NCI-H2196 (cell line): Measurements from ENCODE around the gene GLUD2.
"Not testable (repeated sequence)": the region's sequence is repeated elsewhere in the genome, so short reads cannot be mapped to it uniquely, and the experiment has no call there.

Experiments
- DNase-seq: peaks from one replicate; lab custom pipeline; 2025; ENCODE audit not compliant: unreplicated experiment; lab: John Stamatoyannopoulos, UW

The GLUD2 gene

GRCh38 chrX:121047441-121048419 lies at the start of gene GLUD2:
TSS of gene GLUD2 (plus strand) at chrX:121047610. CDS start at chrX:121047685, 75 bp downstream.
- DNase-seq = not testable (repeated sequence)

GRCh38 chrX:120999413-120999812 lies 48.0 kb upstream of the GLUD2 start:
- no peak for DNase-seq

GRCh38 chrX:121000589-121000988 lies 46.8 kb upstream of the GLUD2 start:
- no peak for DNase-seq

DNA sequence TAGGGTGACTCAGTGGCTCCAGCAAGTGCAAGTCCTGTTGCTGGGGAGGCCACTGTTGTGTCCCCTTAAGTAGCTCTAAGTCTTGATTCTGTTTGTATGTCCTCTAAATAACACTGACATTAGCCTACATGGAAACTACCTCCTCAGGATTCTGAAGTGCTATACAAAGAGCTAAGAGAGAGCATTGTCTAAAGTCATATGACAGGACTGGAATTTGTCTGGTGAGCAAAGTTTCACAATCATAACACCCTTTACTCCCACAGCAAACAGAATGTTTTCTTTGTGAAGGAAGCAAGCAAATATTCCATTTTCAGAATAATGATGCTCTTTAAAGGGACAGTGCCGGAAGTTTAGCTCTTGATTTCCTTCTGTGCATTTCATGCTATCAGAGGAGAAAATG lies 38.5 kb upstream of the GLUD2 start:
- DNase-seq = no peak

GRCh38 chrX:121009764-121010163 lies 37.6 kb upstream of the GLUD2 start:
- DNase-seq = no peak

DNA sequence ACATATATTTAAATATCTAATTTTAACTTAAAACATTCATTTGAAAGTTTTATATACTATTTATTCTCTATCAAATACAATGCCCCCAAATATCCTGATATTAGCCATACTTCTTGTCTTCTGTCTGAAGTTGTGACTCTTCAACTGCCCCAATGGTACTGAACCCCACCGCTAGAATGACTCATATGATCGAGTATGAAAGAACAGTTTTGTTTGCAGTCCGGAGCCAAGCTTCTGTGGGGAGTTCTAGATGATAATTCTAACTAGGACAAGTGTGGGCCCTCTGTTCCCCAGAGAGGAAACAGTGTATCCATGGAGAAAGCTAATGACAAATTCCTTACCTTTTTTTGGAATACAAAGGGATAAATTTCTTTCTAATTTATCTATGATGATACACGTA lies 37.2 kb upstream of the GLUD2 start:
- no peak for DNase-seq

DNA sequence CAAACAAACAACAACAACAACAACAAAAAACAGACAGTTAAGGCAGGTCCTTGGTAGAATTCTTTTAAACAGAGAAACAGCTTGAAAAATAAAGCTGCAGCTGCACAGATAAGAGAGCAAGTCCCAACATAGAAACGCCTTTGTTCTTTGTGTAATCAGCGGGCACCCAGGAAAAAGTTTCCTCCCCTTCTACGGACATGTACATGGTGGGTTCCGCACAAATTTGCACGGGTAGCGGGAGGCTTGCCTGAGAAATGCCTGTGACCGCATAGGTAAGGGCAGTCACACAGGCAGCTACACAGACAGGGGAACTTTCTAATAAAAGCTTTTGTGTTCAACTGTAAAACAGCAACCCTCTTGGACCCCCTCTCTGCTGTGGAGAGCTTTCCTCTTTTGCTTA lies 36.2 kb upstream of the GLUD2 start:
- no peak for DNase-seq

DNA sequence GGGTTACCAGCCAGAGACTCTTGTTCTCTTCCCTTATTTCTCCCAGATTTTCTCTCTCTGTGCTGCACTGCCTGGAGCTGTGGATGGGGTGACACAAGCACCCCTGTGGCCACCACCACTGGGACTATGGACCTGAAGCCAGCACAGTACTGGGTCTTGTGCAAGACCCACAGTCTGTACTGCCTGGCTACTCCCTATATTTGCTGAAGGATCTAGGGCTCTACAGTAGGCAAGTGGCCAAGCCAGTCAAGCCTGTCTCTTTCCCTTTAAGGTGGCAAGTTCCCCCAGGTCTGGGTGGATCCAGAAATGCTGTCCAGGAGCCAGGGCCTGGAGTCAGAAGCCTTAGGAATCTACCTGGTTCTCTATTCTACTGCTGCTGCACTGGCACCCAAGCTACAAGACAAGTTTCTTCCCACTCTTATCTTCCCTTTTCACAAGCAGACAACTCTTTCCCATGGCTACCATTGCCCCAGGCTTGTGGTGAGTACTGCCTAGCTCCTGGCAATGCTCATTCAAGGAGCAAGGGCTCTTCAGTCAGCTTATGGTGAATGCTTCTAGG lies 33.4 kb upstream of the GLUD2 start:
- no peak for DNase-seq

DNA sequence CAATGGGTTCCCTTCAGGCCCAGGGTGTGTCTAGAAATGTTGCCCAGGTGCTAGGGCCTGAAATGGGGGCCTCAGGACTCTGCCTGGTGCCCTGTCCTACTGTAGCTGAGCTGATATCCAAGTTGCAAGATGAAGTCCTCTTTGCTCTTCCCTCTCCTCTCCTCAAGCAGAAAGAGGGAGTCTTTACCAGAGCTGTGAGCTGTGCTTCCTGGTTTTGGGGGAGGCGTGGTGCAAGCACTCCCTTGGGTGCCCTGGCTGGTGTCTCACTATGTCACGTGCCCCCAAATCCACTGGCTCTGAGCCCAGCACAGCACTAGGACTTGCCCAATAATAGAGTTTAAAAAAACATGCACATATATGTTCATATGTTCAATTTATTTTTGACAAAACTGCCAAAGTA lies 32.6 kb upstream of the GLUD2 start:
- no peak for DNase-seq

GRCh38 chrX:121028419-121028818 lies 19.0 kb upstream of the GLUD2 start:
- no peak for DNase-seq

GRCh38 chrX:121030083-121030482 lies 17.3 kb upstream of the GLUD2 start:
- no peak for DNase-seq

DNA sequence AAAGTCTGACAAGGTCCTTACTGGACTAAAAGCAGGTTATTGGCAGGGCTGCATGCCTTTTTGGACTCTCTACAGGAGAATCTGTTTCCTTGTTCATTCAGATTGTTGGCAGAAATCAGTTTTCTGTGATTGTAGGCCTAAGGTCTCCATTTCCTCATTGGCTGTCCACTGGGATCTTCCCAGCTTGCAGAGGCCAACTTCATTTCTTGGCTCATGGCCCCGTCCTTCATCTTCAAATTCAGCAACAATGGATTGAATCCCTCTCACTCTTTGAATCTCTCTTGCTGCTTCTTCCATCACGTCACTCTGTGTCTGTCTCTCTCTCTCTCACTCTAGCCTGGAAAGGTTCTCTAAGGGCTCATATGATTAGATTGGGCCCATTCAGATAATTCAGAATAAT lies 14.9 kb upstream of the GLUD2 start:
- DNase-seq = no peak

DNA sequence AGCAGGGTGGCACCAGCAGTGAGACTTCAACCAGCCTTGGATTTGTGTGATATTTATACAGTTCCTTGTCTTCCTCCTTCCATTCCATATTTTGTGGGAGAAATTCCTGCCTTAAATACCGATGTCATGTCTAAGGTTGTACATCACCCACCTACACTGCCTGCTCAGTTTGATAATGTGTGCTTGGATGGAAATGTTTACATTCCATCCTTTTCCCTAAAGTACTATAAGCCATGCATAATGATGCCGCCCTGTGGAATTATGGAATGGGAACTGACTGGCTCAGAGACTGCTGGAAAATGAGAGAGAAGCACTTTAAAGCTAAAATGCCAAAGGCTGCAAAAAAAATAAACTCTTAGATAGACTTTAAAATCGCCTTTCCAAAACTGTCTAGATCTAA lies 11.3 kb upstream of the GLUD2 start:
- no peak for DNase-seq

DNA sequence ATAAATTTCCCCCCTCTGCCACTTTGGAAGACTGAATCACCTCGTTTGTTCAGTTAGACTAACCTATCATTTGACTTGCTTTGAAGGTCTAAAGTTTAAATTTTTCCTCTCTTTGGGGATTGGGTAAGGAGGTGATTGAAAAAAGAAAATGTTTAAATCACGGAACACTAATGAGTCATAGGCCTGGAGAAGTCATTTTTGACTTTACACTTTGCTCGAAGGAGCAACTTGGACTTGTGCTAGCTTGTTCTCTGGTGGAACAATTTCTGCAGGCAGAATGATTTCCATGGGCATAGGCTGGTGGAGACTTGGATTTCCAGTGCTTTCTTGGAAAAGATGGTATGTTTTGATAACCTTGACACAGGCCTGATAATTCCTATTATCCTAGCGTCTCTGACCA lies 10.5 kb upstream of the GLUD2 start:
- DNase-seq = no peak

DNA sequence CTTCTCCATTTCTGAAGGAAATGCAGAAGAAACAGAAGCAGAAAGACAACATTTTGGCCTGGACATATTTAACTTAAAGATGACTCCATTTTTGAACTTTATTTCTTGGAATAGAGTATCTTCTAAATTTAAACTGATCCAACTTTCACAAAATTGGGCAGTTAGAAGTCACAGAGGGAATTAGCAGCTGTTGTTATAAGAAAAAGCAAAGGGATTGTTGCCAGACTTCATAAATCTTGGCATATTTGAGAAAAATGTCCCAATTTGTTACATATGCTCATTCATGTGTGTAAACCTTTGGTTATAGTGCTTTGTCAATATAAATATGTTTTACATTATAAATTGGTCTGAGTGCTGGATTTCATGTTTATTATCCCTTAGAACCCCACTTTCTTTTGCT lies 3.4 kb downstream of the GLUD2 start:
- DNase-seq = no peak

DNA sequence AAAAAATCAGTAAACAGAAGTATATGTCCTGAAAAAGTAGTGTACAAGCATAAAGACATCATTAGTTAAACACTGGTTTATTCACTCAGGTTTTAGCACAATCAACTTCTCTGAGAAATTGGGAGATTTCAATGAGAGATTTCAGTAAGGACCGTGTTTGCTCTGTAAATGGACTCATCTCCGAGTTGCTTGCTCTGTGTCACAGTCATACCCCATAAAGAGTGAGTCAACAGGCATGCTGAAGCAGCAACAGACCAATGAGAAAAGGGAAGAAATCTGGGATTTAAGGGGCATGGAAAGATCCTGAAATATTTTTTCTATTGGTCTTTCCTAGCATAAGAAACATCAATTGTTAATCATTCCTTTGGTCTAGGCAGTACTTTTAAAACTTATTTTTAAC lies 4.7 kb downstream of the GLUD2 start:
- no peak for DNase-seq

DNA sequence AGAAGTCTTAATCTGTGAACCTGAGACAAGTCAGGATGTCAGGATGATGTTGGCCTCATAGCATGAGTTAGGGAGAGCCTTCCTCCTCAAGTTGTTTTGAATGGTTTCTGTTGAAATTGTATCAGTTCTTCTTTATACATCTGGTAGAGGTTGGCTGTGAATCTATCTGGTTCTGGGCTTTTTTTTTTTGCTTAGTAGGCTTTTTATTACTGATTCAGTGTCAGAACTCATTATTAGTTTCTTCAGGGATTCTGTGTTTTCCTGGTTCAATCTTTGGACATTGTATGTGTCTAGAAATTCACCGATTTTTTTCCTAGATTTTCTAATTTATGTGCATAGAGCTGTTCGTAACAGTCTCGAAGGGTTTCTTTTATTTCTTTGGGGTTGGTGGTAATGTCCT lies 14.9 kb downstream of the GLUD2 start:
- no peak for DNase-seq

DNA sequence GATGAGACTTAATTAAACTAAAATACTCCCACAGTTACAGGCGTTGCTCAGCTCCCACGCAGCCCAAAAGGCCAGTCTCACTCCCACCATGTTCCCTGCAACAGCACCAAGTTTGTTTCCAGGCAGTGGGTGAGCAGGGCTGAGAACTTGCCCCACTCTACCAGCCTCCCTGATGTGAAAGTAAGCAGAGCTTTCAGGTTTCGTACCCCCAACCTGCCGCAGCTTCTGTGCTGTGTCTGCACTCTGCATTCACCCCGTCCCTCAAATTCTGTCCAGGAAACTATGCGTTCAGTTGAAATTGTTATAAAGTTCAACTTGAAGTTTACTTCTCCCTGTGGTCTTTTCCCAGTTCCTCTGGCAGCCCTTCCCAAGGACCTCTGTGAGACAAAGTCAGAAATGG lies 17.2 kb downstream of the GLUD2 start:
- DNase-seq = no peak

GRCh38 chrX:121084247-121084646 lies 36.8 kb downstream of the GLUD2 start:
- not testable (repeated sequence) for DNase-seq

DNA sequence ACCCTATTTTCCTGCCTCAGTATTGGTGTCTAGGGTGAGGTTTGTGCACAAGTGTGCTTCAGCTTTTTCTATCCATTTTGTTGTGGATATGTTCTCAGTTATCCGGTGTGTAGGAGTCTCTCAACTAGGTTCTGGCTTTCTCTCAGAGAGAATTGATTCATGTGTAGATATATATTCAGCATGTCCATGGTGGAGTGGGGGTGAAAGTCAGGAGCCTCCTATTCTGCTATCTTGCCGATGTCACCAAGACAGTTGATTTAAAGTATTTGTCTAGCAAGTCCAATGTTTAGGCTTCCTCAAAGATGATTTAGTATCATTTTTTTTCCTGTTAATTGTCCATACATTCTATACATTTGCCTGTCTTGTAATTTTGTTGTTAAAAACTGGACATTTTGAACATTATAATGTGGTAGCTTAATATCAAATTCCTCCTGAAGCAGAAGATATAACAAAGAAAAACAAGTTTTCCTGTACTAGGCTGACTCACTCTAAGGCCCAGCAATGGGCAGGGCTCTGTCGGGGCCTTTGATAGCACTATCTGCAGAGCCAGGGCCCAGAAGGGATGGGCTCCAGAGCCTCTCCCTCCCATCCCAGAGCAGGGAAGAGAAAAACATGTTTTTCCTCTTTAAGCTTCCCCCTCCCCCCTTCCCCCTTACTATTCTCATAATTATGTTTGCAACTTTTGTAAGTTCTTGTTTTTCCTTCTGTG lies 37.6 kb downstream of the GLUD2 start:
- no peak for DNase-seq

- DNase-seq = no peak
Observed at GRCh38 chrX:121085612-121086010, 38.2 kb downstream of the GLUD2 start.

GRCh38 chrX:121093011-121093410 lies 45.6 kb downstream of the GLUD2 start:
- DNase-seq = no peak
